Endometrial microvascular endothelial cells (primary cell): ENCODE results near the gene TTC39C. TPM values are rescaled to one million over a fixed set of nuclear protein-coding genes. Genes with fewer than 3 reads are reported as not detected.
"Not testable (repeated sequence)": the region's sequence is repeated elsewhere in the genome, so short reads cannot be mapped to it uniquely, and the experiment has no call there.

Experiments
- in situ Hi-C: cut with HindIII; loops from 2 replicates; pipeline ENCODE4 v1.10.0; 2017; ENCODE audit warnings: low sequenced_read_pairs, low pct_unique_long_range_greater_than_20kb; ENCODE audit errors: inconsistent ontology term
- total RNA-seq: library from RNA; depleted of rRNA; stranded (reverse); fragments of >200 nt; gene quantifications from one replicate; pipeline ENCODE4 v1.2.3, GENCODE V29; 2015; ENCODE audit errors: inconsistent ontology term

The TTC39C gene
- total RNA-seq, 1 donor from 2014 or later, result 5.8 TPM

- in situ Hi-C loops, result no loop called here
Observed at GRCh38 chr18:24014986-24015638, 558 bp downstream of the TTC39C start.

DNA sequence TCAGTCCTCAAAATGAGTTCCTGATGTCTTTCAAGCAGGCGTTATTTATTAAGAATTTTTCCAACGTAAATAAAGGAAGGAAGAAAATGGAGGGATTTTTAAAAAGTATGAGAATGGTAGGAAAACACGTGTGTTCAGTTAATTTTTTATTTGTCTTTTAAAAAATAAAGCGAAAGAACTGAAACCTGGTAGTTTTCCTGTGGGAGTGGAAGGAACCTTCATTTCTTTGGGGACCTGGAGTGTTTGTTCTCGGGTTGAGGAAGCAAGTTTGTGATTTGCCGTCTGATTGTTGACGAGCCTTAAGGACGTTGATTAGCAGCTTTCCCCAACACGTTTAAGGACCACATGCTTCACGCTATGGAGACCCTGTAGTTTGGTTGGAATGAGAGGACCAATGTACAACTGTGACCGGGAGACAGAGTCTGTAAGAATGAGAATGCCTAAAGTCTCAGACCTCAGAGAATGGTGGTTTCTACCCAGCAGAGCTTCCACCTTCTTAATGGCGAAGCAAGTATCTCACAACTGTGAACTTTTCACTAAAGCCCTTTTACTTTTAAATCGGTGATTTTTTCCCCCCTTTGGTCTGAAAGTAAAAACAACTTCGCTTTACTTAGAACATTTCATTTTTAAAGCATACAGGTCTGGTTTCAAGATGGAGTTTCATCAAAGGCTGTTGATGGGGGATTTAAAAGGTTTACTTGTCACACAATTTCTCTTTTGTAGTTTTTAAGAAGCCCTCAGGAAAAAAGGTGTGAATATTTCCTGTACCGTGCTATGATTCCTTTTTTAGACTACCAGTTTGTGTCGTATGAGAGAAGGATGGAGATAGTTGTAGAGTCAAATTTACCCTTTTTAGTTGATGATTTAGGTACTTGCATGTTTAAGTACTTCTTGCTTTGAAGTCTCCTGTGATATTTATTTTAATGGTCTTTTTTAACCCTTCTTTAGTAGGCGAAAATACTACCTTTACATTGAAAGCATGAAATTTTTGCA is 1.4 kb downstream of the TTC39C start:
- in situ Hi-C loops, result no loop called here

DNA sequence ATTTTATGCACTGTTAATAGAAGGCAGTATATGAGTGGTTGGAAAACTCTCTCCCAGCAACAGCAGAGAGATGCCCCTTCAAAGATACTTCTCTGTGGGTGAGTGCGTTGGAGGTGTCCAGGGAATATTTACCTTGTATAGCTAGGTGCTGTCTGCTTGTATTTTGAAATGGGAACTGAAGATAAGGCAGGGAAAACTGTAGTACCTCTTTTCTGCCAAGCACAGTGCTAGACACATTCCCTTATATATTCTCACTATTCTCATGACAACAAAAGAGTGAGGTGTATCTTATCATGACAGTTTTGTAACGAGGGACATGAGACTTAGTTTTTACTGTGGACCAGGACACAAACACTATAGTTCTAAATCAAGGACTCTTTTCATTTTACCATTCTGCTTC is 2.1 kb downstream of the TTC39C start:
- in situ Hi-C loops, result no loop called here

DNA sequence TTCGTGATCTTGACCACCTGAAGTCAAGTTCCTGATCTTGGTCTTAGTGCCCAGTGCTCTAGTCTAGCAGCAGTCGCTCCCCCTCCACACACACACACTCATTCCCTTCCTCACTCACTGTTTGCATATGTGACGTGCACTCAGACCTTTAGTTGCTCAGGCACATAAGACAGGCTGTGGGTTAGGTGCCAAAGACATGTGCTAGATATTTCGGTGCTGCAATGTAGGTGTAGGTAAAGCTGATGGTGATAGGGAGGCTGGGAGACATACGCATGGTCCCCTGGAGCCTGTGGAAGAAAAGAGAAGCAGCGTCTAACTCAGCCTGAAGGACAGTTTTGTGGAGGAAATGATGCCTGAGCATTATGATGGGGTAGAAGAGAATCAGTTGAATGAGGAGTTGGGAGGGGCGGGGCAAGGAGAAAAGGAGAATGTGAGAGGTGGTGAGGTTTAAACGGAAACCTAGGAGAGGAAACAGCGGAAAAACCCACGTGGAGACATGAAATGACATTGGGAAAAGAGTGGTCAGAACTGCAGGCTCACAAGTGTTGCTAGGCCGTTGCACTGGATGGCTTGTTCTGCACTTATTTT is 3.8 kb downstream of the TTC39C start:
- in situ Hi-C loops, result no loop called here

DNA sequence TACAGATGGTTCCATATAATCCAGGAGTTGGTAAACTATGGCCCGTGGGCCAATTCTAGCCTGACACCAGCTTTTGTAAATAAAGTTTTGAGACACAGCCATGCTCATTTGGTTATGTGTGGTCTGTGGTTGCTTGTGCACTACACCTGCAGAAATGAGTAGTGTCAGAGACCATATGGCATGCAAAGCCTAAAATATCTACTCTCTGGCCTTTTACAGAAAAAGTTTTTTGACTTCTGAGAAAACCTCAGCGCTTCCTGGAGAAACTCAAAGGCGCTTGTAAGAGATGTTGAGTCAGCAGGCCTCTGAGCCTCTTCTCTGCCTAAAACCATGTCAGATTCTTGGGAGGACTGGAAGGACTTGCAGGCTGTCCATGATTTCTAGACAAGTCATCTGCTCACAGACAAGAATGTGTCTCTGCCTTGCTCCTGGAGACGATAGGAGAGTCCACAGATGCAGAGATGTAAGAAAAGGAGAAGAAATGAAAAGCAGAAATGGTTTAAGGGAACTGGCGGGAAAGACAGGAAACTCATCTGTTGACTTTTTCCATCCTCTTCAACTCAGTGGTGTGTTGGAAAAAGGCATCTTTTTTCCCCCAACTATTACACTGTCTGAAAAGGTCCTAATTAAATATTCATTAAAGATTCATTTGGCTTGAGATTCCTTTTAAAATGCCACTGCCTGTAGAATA is 5.2 kb downstream of the TTC39C start:
- in situ Hi-C loops, result no loop called here

DNA sequence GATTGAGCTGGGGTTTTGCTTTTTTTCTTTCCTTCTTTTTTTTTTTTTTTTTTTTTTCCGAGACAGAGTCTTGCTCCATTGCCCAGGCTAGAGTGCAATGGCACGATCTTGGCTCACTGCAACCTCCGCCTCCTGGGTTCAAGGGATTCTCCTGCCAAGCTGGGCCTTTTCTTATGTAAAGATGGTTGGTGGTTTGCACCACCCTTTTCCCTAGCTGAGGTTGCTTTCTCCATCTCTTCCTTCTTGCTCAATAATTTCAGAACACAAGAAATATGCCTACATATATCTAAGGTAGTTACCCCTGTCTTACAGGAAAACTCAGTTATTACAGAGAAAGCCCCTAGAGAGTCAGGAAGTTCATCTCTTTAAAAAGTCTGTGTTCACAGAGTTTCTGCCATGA is 7.0 kb downstream of the TTC39C start:
- in situ Hi-C loops, result no loop called here

DNA sequence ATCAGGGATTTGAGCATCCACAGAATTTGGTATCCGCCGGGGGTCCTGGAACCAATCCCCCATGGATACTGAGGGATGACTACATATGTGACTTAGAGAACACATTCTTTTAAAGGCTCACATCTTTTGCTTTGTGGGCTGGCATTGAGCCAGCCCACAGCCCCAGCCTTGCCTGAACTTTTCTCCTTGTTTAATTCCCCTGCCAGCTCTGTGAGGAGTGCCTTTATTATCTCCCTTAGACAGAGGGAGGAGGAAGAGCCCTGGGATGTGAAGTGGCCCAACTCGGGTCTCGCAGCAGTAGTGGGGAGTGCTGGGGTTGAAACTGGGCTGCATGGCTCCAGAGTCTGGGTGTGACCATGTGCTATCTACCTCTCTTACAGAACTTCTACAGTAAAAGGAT is 7.6 kb downstream of the TTC39C start:
- in situ Hi-C loops, result no loop called here

DNA sequence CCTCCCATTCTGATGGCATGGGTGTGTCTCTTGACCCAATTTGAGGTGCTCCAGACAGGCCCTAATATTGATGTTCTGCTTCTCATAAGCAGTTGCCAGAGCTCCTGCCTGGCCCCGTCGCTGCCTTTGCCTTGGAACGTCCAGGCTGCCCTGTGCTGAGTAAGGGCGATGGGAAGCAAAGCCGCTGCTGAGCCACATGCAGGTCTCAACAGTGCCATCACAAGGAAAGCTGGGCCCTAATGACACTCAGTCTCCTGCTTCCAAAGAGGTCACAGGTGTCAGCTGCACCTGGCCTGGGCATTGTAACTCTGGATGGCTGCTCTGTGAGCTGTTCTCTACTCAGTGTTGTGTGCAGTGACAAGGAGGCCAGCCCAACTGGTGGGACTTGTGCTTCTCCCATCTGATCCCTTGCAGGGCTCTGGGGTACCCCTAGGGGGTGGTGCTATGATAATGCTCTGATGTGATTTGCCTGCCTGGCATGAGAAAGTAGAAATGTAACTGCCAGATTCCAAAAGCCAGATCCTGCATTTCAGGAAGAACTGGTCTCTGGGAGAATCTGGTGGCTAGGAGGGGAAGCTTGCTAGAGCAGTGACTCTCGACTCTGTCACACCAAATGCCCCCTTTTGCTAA is 8.7 kb downstream of the TTC39C start:
- in situ Hi-C loops, result no loop called here

GRCh38 chr18:24024425-24024824 is 9.9 kb downstream of the TTC39C start:
- in situ Hi-C loops, result no loop called here

DNA sequence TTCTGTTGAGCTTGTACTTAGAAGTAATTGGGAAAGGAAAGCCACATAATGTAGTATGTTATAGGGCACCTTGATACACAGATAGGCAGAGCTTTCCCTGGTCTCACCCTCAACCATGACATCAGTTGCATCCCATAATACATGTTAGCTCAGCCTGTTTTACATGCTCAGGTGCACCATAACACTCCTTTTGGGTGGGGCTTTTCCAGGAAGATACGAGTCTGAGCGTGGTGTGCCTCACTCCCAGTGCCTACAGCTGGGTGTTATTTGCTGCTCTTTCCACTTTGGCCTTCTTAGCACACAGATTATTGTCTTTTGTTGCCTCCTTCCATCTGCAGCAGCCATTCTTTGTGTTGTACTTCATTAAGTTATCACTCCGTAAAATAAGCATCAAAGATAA is 11.9 kb downstream of the TTC39C start:
- in situ Hi-C loops, result no loop called here

- in situ Hi-C loops, result no loop called here
Observed at GRCh38 chr18:24027156-24027827, 12.7 kb downstream of the TTC39C start.

- in situ Hi-C loops, result not testable (repeated sequence)
Observed at GRCh38 chr18:24028946-24029345, 14.4 kb downstream of the TTC39C start.

GRCh38 chr18:24031318-24031717 is 16.8 kb downstream of the TTC39C start:
- in situ Hi-C loops, result no loop called here

DNA sequence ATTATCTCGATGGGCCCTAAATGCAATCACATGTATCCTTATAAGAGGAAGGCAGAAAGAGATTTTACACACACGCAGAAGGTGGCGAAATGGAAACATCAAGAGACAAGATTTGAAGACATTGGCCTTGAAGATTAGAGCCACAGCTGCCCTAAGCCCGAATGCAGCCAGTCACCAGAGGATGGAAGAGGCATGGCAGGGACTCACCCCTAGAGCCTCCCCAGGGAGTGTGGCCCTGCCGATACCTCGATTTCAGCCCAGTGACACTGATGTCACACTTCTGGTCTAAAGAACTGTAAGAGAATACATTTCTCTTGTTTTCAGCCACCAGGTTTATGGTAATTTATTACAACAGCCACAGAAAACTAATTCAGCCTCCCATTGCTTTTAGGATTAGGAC is 17.4 kb downstream of the TTC39C start:
- in situ Hi-C loops, result no loop called here

DNA sequence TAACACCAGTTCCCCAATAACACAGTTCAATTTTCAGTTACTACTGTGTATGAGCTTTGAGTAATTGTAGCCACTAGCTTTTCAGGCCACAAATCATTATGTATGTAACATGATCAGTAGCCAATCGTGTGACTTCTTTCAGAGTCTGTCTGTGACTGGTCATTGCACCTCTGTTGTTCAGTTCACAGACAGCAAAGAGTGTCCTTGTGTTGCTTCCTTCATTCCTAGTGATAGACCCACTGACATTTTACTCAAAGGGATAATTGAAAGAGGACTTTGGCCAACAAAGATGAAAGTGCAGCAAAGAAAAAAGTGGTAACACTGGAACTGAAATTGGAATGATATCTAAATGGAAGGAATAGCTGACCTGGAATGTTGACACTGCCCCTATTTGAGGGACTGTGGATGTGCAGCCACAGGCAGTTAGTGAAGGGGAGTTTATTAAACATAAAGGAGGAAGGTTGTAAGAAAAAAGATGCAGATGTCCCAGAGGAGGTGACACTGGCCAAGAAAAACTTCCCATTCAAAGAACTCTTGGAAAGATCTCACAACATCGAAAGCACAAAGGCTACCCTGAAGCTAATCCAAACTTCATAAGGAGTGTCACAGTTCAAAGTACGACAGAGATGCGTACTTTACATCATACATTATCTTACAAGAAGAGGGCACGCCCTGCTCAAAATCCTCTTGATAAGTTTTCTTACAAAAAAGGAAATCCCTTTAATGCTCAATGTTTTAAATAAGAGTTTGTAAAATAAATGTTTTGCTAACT is 19.3 kb downstream of the TTC39C start:
- in situ Hi-C loops, result no loop called here

GRCh38 chr18:24035316-24035715 is 20.8 kb downstream of the TTC39C start:
- in situ Hi-C loops, result no loop called here

DNA sequence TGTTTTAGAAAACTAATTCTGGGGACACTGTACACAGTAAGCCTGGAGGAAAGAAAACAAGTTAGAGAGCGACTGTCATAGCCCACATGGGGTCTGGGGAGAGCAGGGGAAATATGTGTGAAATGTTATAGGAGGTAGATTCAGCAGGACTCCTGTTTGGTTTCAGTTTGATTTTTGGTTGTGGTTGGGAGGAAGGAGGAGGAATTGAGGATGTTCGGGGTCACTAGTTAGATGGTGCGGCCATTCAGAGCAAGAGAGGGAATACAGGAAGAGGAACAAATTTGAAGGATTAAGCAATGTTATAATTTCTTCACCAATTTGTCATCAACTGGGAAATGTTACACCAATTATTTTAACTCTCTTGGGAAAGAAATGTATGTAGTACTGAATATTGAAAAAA is 25.1 kb downstream of the TTC39C start:
- in situ Hi-C loops, result no loop called here

GRCh38 chr18:24041691-24042090 is 27.1 kb downstream of the TTC39C start:
- in situ Hi-C loops, result no loop called here
